ENCODE results near the gene IPO7. TPM values are rescaled to one million over a fixed set of nuclear protein-coding genes. Genes with fewer than 3 reads are reported as not detected.

IPO7 gene
- total RNA-seq, 1 experiment from 2014 or later: 72.6 TPM

DNA sequence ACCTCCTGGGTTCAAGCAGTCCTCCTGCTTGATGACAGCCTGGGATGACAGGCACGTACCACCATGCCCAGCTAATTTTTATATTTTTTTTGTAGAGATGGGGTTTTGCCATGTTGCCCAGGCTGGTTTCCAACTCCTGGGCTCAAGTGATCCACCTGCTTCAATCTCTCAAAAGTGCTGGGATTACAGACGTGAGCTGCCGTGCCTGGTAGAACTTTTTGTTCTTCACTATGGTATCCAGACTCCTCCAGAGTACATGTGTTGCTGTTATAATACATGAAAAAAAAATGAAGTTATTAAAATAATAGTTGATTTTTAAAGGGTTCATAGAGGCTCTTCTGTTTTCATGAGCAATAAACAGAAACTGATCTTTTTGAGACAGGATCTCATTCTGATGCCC, 105.9 kb downstream of the IPO7 start:
- no peak for DNase-seq (ENCODE audit: low spot score)

DNA sequence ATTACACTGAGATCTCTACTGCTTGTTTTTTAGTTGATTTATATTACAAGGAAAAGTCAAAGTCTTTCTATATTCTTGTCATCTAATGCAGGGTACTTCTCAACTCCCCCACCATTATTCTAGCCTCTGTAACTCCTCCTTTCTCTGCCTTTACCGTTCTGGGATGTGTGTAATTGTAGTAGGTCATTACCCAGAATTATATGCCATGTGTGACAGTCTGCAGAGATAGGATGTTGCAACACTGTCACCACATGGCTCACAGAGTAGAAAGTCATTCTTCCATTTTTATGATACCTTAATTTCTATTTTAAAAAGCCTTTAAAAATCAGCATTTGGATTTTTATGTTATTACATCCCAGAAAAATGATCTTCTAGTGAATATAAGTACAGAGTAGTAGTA, 109.0 kb downstream of the IPO7 start:
- no peak for DNase-seq (ENCODE audit: low spot score)

DNA sequence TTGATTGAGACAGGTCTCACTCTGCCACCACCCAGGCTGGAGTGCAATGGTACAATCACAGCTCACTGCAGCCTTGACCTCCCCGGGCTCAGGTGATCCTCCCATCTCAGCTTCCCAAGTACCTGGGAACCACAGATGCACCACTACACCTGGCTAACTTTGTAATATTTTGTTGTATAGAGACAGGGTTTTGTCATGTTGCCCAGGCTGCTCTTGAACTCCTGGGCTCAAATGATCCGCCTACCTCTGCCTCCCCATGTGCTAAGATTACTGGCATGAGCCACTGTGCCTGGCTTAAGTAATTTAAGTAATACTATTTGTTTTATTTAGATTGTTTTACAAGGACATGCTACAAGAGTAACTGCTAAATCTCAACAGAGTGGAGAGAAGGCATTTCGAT, 109.9 kb downstream of the IPO7 start:
- DNase-seq (ENCODE audit: low spot score): no peak

GRCh38 chr11:9495803-9496514, 111.5 kb downstream of the IPO7 start:
- no peak for DNase-seq (ENCODE audit: low spot score)

Small RNAs within 50 kb of the gene (small RNA-seq; reads per million reads assigned to genes)
- 166 reads per million, percentile 97 among the genes with 10 or more reads in this experiment for gene SNORA23

Other genes with a start within 250 kb of the IPO7 start
- 6.2 and 8.0 TPM in 2 replicates for gene DENND5A, start 119.3 kb upstream of the IPO7 start, total RNA-seq (2014; rRNA removed; shearing (Covaris generic))
- 106 and 108 TPM in 2 replicates for gene TMEM41B, start 70.1 kb upstream of the IPO7 start, total RNA-seq (2014; rRNA removed; shearing (Covaris generic))
- 21.1 and 26.7 TPM in 2 replicates for gene ZNF143, start 76.4 kb downstream of the IPO7 start, total RNA-seq (2014; rRNA removed; shearing (Covaris generic))
- gene WEE1, start 189.0 kb downstream of the IPO7 start, total RNA-seq (2014; rRNA removed; shearing (Covaris generic)): 152 and 157 TPM in 2 replicates

Measured in HT-29 (cell line).